Fibroblast of upper back skin (primary cell): ENCODE data around the gene GCA.

Experiments
- DNase-seq: peaks from one replicate; pipeline ENCODE4 v3.0.0-alpha.2; 2013

GCA gene, protein sequence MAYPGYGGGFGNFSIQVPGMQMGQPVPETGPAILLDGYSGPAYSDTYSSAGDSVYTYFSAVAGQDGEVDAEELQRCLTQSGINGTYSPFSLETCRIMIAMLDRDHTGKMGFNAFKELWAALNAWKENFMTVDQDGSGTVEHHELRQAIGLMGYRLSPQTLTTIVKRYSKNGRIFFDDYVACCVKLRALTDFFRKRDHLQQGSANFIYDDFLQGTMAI

GRCh38 chr2:162343824-162344616, at the start of gene GCA:
GCA (plus strand) TSS chr2:162344132; CDS start chr2:162344249, 117 bp downstream.
- peak; percentile 90 for DNase-seq

DNA sequence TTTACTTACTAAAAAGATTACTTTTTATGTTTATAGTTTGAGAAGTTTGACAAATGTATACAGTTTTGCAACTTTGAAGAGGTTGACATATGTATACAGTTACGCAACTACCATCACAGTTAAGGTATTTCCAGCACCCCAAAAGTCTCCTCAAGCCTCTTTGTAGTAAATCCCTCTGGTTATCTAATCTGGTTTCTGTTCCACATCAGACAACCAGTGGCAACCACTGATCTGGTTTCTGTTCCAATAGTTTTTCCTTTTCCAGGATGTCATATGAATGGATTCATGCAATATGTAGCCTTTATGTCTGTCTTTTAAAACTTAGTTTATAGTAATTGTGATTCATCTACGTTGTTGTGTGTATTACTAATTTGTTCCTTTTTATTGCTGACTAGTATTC, 48.9 kb upstream of the GCA start:
- no peak for DNase-seq

DNA sequence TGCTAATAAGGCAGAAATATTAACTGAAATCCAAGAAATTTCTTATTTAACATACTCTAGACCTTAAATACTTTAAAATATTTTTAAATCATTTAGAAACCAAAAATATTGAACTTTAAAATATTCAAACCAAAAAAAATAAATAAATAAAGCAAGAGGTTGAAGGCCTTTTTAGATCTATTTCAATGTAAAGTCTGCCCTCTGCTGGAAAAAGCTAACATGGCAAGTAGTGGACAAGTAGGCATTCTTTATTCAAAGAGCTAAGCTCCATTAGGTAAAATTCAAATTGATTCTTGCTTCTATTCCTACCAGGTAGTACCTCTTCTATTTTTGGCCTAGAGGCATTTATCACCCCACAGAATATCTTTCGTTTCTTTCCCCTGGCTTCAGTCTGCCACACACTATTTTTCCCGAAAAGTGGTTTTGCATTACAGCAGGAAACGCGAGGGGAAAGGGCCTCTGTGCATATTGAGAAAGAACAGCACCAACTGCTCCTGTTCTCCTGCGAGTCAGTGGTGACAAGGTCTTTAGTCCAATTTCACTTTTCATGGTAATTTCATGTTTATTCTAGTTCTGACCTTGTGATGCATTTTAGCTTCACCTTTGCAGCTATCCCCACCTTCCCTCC, 45.9 kb upstream of the GCA start:
- DNase-seq = peak; percentile 84

- no peak for DNase-seq
These were observed 45.1 kb upstream of the GCA start for GRCh38 chr2:162298669-162299335.

DNA sequence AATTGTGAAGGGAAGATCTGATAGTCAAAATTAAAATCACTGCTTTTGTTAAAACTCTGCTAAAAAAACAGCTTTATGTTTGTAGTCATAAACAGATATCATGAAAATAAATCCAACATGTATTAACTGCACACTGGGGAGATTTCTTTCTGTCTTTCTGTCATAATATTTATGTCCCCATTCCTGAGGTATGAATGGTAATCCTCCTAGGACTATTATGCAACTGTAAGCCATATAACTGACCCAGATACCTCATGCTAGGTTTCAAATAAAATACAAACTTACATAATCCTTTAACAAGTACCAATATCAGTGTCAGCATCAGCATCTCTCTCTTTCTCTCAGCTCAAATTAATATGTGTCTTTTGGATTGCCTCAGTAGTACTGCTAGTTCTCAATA, 43.7 kb upstream of the GCA start:
- DNase-seq = no peak

DNA sequence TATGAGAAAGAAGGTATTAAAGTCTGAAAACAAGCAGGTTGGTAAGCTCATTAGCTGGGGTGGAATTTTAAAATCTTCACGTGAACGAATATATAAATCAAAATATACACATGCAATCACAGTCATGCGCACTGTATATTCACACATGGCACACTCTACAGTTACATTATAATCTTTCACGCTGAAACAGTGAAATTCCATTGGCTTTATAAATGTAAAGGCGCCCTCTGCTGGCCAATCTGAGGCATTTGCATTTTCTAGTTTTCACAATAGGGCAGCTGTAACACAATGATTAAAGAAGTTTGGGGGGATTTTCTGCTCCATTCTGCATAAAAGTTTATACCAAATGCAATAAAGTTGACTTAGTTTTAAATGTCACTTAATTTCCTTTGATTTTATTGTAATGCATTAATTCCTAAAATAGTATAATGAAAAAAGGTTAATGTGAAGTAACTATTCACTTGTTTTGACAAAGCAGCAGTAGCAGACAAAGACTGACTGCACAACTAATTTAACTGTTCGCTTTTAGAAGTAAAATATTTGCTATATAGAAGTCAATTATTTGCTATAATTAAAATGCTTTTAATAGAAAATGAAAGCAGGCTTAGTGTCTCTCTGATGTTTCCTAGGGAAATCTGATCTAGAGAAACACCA, 42.7 kb upstream of the GCA start:
- peak; percentile 76 for DNase-seq

DNA sequence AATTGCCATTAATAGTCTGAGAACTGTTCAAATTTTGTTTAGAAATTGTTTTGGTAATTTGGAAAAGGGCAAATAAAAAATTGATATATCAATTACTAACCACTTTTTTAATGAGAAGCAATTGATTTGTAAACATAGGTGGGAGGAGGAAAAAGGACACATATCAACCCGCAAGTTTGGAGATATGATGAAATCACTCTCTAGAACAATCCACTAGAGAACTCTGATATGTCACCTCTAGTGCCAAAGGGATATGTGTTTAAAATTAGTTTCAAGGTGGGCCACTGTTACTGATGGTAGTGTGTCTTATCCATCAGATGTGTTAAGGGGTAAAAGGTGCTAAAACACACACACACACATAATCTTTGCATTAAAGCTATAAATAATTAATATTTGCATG, 42.1 kb upstream of the GCA start:
- DNase-seq = no peak

GRCh38 chr2:162305901-162306300, 38.0 kb upstream of the GCA start:
- DNase-seq = no peak

GRCh38 chr2:162308747-162309503, 35.0 kb upstream of the GCA start:
- DNase-seq = no peak

GRCh38 chr2:162312853-162313252, 31.1 kb upstream of the GCA start:
- no peak for DNase-seq

DNA sequence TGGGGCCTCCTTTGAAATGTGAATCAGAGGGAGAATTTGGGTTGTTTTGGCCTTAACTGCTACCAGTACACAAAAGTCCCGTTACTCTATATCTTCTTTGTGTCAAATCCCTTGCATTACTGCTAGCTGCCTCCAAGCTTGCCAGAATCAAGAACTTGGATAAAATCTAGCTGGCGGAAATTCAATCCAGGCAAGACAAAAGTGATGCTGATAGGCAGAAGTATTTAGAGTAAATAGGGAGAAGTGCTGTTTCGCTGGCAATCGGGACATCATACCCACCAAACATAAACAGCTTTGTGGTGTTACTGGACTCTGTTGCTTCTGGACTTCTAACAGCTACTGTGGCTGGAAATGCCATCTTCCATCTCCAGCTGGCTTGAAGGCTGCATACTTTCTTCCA, 28.0 kb upstream of the GCA start:
- DNase-seq = no peak

DNA sequence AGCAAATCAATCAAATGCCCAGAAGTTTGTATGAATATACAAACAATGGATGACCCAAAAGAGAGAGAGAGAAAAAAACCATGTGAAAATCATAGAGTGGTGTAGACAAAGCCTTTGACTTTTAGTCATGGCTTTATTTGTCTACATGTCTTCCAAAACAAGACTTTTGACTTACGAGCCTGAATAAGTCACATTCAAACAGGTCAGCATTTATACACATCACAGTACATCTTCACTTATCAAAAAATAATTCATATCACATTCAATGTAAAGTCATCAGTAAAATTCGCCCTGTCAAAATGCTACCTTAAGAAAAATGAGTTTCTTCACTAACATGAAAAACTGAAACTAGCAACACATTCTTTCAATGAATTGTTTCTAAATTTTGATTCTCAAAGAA, 27.3 kb upstream of the GCA start:
- no peak for DNase-seq

DNA sequence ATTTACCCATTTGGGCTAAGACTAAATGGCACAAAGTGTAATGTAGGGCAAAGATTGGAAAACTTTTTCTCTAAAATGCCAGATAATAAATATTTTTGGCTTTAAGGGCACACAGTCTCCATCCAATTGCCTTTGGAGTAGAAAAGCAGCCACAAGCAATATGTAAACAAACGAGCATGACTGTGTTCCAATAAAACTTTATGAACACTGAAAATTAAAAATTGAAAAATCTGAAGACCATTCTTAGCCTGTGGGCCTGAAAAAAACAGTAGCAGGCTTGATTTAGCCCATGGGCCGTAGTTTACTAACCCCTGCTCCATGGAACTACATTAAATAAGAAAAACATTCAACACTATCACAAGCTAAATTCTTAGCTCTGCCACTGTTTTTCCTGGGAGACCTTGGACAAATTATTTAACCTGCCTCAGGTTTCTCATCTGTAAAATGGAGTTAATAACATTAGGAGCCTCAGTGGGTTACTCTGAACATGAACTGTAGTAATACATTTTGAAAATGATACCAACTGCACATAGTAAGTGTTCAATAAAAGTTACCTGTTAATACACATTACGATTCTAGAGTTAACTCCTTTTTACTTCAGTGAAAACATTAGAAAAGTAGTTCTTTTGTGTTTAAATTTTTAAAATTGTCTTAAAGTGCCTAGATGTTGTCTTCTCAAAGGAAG, 26.7 kb upstream of the GCA start:
- DNase-seq = no peak

- DNase-seq = no peak
These were observed 26.0 kb upstream of the GCA start for GRCh38 chr2:162317861-162318327.

GRCh38 chr2:162318328-162319180, 25.4 kb upstream of the GCA start, which contains the start of gene IFIH1:
IFIH1 (minus strand) TSS chr2:162318684; CDS start chr2:162318307, 377 bp downstream.
- DNase-seq = peak; percentile 84

GRCh38 chr2:162320864-162321517, 22.9 kb upstream of the GCA start:
- DNase-seq = no peak

- no peak for DNase-seq
These were observed 19.0 kb upstream of the GCA start for GRCh38 chr2:162324953-162325352.

DNA sequence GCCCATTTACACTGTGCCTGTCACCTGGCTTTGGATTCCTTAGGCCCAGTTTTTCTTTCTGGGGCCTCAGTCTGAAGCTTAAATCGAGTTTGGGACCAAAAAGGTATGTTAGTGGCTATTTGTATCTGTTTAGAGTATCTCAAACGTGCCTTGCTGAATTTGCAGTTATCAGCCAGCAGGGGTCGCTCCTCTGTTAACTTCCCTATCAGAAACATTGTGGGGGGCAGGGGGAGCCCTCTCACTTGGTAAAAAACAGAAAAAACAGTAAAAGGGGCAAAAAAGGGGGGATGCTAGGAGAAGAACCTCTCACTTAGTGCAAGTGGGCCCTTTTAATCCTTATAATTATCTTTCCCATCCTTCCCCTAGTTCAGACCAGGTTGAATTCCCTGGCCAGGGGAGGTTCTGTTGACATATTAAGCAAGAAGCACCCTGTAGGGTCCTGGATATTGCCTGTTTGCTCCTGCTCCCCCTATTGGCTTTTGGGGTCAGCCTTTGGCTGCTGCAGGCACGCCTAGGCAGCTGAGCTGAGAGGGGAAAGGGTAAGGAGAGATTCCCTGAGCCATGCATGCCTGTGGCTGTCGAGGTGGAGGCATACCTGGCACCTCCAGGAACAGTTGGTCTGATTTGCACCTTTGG, 16.7 kb upstream of the GCA start:
- no peak for DNase-seq

DNA sequence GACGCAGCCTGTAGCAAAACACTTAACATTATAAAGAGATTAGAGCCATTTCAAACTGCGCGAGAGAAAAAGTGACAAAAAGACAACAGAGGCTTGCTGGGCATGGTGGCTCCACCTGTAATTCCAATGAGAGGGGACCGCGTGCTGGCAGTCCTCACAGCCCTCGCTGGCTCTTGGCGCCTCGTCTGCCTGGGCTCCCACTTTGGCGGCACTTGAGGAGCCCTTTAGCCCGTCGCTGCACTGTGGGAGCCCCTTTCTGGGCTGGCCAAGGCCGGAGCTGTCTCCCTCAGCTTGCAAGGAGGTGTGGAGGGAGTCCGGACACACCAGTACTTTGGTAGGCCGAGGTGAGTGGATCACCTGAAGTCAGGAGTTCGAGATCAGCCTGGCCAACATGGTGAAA, 16.1 kb upstream of the GCA start:
- no peak for DNase-seq
